Measurements from ENCODE around the gene PRSS38. TPM values are rescaled to one million over a fixed set of nuclear protein-coding genes. Genes with fewer than 3 reads are reported as not detected.

PRSS38 gene
- polyA plus RNA-seq, 4 donors: 0.04 TPM; not detected in 3

- DNase-seq (ENCODE audit: low read depth in 4 of 4, low spot score in 3 of 4): no peak
Measured at GRCh38 chr1:227883641-227884301, 68.3 kb downstream of the PRSS38 start.

GRCh38 chr1:227884370-227885134 lies 69.1 kb downstream of the PRSS38 start:
- no peak for DNase-seq (ENCODE audit: low read depth in 4 of 4, low spot score in 3 of 4)

GRCh38 chr1:227885135-227885647 lies 69.7 kb downstream of the PRSS38 start:
- no peak for DNase-seq (ENCODE audit: low read depth in 4 of 4, low spot score in 3 of 4)

- no peak for DNase-seq (ENCODE audit: low read depth in 4 of 4, low spot score in 3 of 4)
Measured at GRCh38 chr1:227885648-227886502, 70.4 kb downstream of the PRSS38 start.

- no peak for DNase-seq (ENCODE audit: low read depth in 4 of 4, low spot score in 3 of 4)
Measured at GRCh38 chr1:227886503-227886961, 71.1 kb downstream of the PRSS38 start.

- peak in 1 of 4 donors; percentile 53 for DNase-seq (ENCODE audit: low read depth in 4 of 4, low spot score in 3 of 4)
Measured at GRCh38 chr1:227886993-227887696, 71.7 kb downstream of the PRSS38 start.

GRCh38 chr1:227887697-227888403 lies 72.4 kb downstream of the PRSS38 start:
- peak in 1 of 4 donors; percentile 47 for DNase-seq (ENCODE audit: low read depth in 4 of 4, low spot score in 3 of 4)

GRCh38 chr1:227888404-227889046 lies 73.0 kb downstream of the PRSS38 start:
- no peak for DNase-seq (ENCODE audit: low read depth in 4 of 4, low spot score in 3 of 4)

- DNase-seq (ENCODE audit: low read depth in 4 of 4, low spot score in 3 of 4): no peak
Measured at GRCh38 chr1:227889047-227889862, 73.8 kb downstream of the PRSS38 start.

- DNase-seq (ENCODE audit: low read depth in 4 of 4, low spot score in 3 of 4): no peak
Measured at GRCh38 chr1:227889863-227890405, 74.5 kb downstream of the PRSS38 start.

GRCh38 chr1:227890451-227891222 lies 75.2 kb downstream of the PRSS38 start:
- no peak for DNase-seq (ENCODE audit: low read depth in 4 of 4, low spot score in 3 of 4)

- DNase-seq (ENCODE audit: low read depth in 4 of 4, low spot score in 3 of 4): no peak
Measured at GRCh38 chr1:227891223-227891954, 75.9 kb downstream of the PRSS38 start.

GRCh38 chr1:227891955-227892488 lies 76.5 kb downstream of the PRSS38 start:
- no peak for DNase-seq (ENCODE audit: low read depth in 4 of 4, low spot score in 3 of 4)

- no peak for DNase-seq (ENCODE audit: low read depth in 4 of 4, low spot score in 3 of 4)
Measured at GRCh38 chr1:227892489-227893299, 77.2 kb downstream of the PRSS38 start.

GRCh38 chr1:227893300-227893948 lies 77.9 kb downstream of the PRSS38 start:
- DNase-seq (ENCODE audit: low read depth in 4 of 4, low spot score in 3 of 4): no peak
